ENCODE results near the gene ZC3H6. TPM values are rescaled to one million over a fixed set of nuclear protein-coding genes. Genes with fewer than 3 reads are reported as not detected.
"Not testable (repeated sequence)": the region's sequence is repeated elsewhere in the genome, so short reads cannot be mapped to it uniquely, and the experiment has no call there.

Gene ZC3H6
- total RNA-seq, 2 experiments from 2014 or later = 4.3 to 16.5 TPM

- Histone ChIP-seq H3K79me2 (ENCODE audit: insufficient read depth, low read depth, low read length) (no peaks in the 10 kb centered on the region), H3K36me3 (ENCODE audit: insufficient read depth, low read length) (no peaks in the 10 kb centered on the region), H3K4me1 (ENCODE audit: insufficient read depth, low read length, poor library complexity, severe bottlenecking) (no peaks in the 10 kb centered on the region), H3K27ac (ENCODE audit: low read depth, low read length, poor library complexity, severe bottlenecking) (no peak overlapping the region), H3K4me2 (ENCODE audit: low read length) (no peak overlapping the region), H3K9me2 (ENCODE audit: insufficient read depth, low read length) (no peaks in the 10 kb centered on the region), H3K4me3 (ENCODE audit: low read depth, low read length, poor library complexity, severe bottlenecking) (no peak overlapping the region), H2AFZ (ENCODE audit: low read length) (no peak overlapping the region), H4K20me1 (ENCODE audit: insufficient read depth, low read length) (no peaks in the 10 kb centered on the region), H3K9me3 (ENCODE audit: low read length) (no peaks in the 10 kb centered on the region)
- no TSS peak for BruUV-seq (replicated peaks)
- TF ChIP-seq EZH2phosphoT487 (IDR thresholded peaks at IDR 0.05; ENCODE audit: borderline replicate concordance, low read depth, low read length) (no peak), CTCF (conservative IDR thresholded peaks at IDR 0.05; ENCODE audit: low read length) (no peak)
- ChIA-PET POLR2A (interaction anchor here (0.6 kb wide), 1 partner anchor 97 kb away, joined by 3 read pairs; no protein-coding TSS in a partner anchor), CTCF (ENCODE audit: unreplicated experiment) (no interaction called here)
- intact Hi-C loops (cut with micrococcal nuclease; ENCODE audit: unreplicated experiment) = no loop called here
- DNase-seq (ENCODE audit: low spot score) = no peak
These were observed 69.9 kb downstream of the ZC3H6 start for GRCh38 chr2:112345030-112346027.

- DNase-seq (ENCODE audit: low spot score); H3K27ac ChIP-seq (ENCODE audit: low read depth, low read length, poor library complexity, severe bottlenecking); H3K4me1 ChIP-seq (ENCODE audit: insufficient read depth, low read length, poor library complexity, severe bottlenecking); H4K20me1 ChIP-seq (ENCODE audit: insufficient read depth, low read length); H3K4me2 ChIP-seq (ENCODE audit: low read length); BruUV-seq (replicated peaks); CTCF ChIA-PET (ENCODE audit: unreplicated experiment); intact Hi-C loops (cut with micrococcal nuclease; ENCODE audit: unreplicated experiment); H2AFZ ChIP-seq (ENCODE audit: low read length); H3K4me3 ChIP-seq (ENCODE audit: low read depth, low read length, poor library complexity, severe bottlenecking); H3K36me3 ChIP-seq (ENCODE audit: insufficient read depth, low read length); H3K79me2 ChIP-seq (ENCODE audit: insufficient read depth, low read depth, low read length); H3K9me2 ChIP-seq (ENCODE audit: insufficient read depth, low read length); POLR2A ChIA-PET; H3K9me3 ChIP-seq (ENCODE audit: low read length): not testable (repeated sequence)
These were observed 76.9 kb downstream of the ZC3H6 start for GRCh38 chr2:112352292-112352691.

GRCh38 chr2:112352809-112353603, 77.6 kb downstream of the ZC3H6 start:
- H3K4me1 ChIP-seq (ENCODE audit: insufficient read depth, low read length, poor library complexity, severe bottlenecking); DNase-seq (ENCODE audit: low spot score); H3K36me3 ChIP-seq (ENCODE audit: insufficient read depth, low read length); H3K4me3 ChIP-seq (ENCODE audit: low read depth, low read length, poor library complexity, severe bottlenecking); CTCF ChIA-PET (ENCODE audit: unreplicated experiment); H3K9me3 ChIP-seq (ENCODE audit: low read length); intact Hi-C loops (cut with micrococcal nuclease; ENCODE audit: unreplicated experiment); H3K9me2 ChIP-seq (ENCODE audit: insufficient read depth, low read length); POLR2A ChIA-PET; H3K27ac ChIP-seq (ENCODE audit: low read depth, low read length, poor library complexity, severe bottlenecking); BruUV-seq (replicated peaks); H4K20me1 ChIP-seq (ENCODE audit: insufficient read depth, low read length); H2AFZ ChIP-seq (ENCODE audit: low read length); H3K79me2 ChIP-seq (ENCODE audit: insufficient read depth, low read depth, low read length); H3K4me2 ChIP-seq (ENCODE audit: low read length): not testable (repeated sequence)

- H3K36me3 ChIP-seq (ENCODE audit: insufficient read depth, low read length); H2AFZ ChIP-seq (ENCODE audit: low read length); H3K79me2 ChIP-seq (ENCODE audit: insufficient read depth, low read depth, low read length); H3K9me2 ChIP-seq (ENCODE audit: insufficient read depth, low read length); H3K27ac ChIP-seq (ENCODE audit: low read depth, low read length, poor library complexity, severe bottlenecking); DNase-seq (ENCODE audit: low spot score); intact Hi-C loops (cut with micrococcal nuclease; ENCODE audit: unreplicated experiment); BruUV-seq (replicated peaks); POLR2A ChIA-PET; H3K4me3 ChIP-seq (ENCODE audit: low read depth, low read length, poor library complexity, severe bottlenecking); H4K20me1 ChIP-seq (ENCODE audit: insufficient read depth, low read length); H3K4me1 ChIP-seq (ENCODE audit: insufficient read depth, low read length, poor library complexity, severe bottlenecking); H3K9me3 ChIP-seq (ENCODE audit: low read length); H3K4me2 ChIP-seq (ENCODE audit: low read length); CTCF ChIA-PET (ENCODE audit: unreplicated experiment): not testable (repeated sequence)
These were observed 78.9 kb downstream of the ZC3H6 start for GRCh38 chr2:112354335-112354734.

GRCh38 chr2:112360055-112360454, 84.7 kb downstream of the ZC3H6 start:
- H3K4me3 ChIP-seq (ENCODE audit: low read depth, low read length, poor library complexity, severe bottlenecking); POLR2A ChIA-PET; CTCF ChIA-PET (ENCODE audit: unreplicated experiment); intact Hi-C loops (cut with micrococcal nuclease; ENCODE audit: unreplicated experiment); H3K9me2 ChIP-seq (ENCODE audit: insufficient read depth, low read length); H2AFZ ChIP-seq (ENCODE audit: low read length); H3K4me1 ChIP-seq (ENCODE audit: insufficient read depth, low read length, poor library complexity, severe bottlenecking); H3K4me2 ChIP-seq (ENCODE audit: low read length); H3K9me3 ChIP-seq (ENCODE audit: low read length); BruUV-seq (replicated peaks); H3K36me3 ChIP-seq (ENCODE audit: insufficient read depth, low read length); H3K27ac ChIP-seq (ENCODE audit: low read depth, low read length, poor library complexity, severe bottlenecking); H4K20me1 ChIP-seq (ENCODE audit: insufficient read depth, low read length); H3K79me2 ChIP-seq (ENCODE audit: insufficient read depth, low read depth, low read length); DNase-seq (ENCODE audit: low spot score): not testable (repeated sequence)
